Stimulated activated CD4-positive, alpha-beta T cell treated with anti-CD3 and anti-CD28 coated beads, Interleukin-1b, Interleukin-23, amount 100 ng/mL, for 48 hours (primary cell): ENCODE results near the gene KCNMA1.
"Not testable (repeated sequence)": the region's sequence is repeated elsewhere in the genome, so short reads cannot be mapped to it uniquely, and the experiment has no call there.

Experiments
- DNase-seq: peaks from one replicate; pipeline ENCODE4 v3.0.0-alpha.2; 2020

KCNMA1 gene

DNA sequence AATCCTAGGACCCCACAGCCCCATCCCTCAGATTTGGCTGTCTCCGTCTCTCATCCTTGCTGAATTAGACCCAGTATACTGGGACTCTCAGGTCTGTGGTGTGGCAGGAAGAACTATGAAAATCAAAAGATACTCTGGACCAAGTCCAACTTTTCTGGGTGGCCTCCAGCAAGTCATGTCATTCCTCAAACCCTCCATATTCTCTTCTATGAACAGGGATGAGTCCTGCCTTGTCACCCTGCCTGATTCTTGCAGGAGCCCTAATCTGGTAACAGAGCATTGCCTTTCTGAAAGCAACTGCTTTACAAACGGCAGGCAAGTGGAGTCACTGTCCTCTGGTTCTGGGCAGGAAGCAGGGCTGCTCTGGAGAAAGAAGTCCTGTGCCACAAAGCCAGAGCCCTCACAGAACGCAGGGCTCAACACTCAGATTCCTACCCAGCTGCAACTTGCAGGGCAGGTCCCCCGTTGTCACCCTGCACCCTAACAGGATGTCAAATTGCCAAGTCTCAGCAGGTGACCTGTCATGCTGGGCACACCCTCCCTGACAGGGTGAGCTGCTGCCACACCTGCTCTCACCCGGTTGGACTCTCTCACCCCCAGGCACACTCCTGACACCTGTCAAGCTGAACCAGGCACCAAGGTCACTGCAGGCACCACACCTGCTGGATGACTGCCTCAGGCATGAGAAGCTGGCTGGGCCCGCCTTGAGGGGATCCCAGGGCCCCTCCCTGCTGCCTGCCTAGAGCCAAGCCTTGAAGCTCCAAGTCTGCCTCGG lies 227.7 kb downstream of the KCNMA1 start:
- no peak for DNase-seq

- no peak for DNase-seq
Observed at GRCh38 chr10:77408259-77408658, 229.3 kb downstream of the KCNMA1 start.

- no peak for DNase-seq
Observed at GRCh38 chr10:77406764-77407430, 230.7 kb downstream of the KCNMA1 start.

DNA sequence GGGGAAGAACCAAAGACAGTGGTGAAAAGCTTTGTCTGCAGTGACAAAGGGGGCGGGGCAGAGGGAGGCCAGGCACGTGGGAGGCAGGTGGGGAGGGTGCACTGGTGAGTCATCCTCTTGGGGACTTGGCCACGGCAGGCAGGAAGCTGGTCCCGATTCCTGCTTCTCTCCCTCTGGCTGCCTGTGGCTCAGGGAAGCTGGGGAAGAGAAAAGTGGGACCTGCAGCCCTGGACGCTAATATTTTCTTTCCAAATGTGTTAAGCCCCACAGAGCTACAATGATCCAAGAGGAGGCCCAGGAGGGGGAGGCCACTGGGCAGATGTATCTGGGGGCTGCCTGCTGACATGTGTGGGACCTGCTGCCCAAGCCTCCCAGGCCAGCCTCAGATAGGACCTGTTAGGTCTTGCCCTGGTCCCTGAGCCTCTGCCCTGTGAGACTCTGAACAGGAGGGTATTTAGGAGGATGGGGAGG lies 231.8 kb downstream of the KCNMA1 start:
- DNase-seq: no peak

DNA sequence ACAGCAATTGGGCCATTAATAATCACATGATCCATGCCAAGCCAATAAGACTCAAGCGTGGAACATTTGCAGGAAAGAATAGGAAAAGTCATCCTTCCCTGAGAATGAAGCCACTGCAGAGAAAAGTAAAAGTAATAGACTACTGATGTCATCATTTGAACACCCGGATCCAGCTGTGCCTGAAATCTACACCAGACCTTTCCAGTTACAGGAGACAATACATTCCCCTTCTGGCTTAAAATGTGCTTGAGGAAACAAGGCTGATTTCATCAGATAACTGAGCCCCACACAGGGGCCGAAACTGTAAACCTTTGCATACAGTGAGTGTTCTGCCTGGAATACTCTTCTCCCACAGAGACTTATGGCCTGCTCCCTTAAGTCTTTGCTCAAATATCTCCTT lies 232.8 kb downstream of the KCNMA1 start:
- no peak for DNase-seq

DNA sequence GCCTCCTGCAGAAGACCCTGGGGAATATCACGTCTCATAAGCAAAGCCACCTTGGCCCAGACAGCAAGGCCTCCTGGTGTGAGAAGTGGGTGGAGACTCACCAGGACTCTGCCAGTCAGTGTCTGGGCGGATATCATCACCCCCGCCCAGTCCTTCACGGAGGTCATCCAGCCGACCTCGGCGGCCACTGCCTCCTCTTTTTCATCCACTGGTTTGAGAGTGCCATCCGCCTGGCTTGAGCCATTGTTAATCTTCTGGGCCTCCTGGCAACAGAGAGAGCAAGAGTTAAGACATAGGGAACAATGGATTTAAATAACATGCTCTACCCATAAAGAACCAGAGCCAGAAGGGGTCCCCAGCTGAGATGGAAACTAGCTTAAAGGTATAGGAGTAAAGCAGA lies 233.8 kb downstream of the KCNMA1 start:
- no peak for DNase-seq

- DNase-seq: no peak
Observed at GRCh38 chr10:77401683-77402082, 235.9 kb downstream of the KCNMA1 start.

DNA sequence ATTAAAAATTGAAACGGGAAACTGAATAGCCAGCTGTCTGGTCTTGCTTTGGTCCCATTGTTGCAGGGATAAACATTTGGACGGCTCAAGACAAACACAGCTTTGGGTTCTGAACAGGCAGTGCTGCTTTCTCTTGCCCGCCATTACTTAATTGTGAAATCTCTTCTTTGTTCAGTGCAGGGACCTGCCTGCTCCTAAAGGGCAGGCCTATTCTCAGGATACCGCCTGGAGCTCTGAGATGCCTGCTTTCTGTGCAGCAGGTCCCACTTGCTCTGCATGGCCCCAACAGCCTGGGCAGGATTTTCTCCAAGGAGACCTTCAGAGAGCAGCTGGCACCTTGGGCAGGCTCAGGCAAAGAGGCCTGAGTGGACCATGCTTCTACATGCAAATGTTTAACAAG lies 237.6 kb downstream of the KCNMA1 start:
- no peak for DNase-seq

DNA sequence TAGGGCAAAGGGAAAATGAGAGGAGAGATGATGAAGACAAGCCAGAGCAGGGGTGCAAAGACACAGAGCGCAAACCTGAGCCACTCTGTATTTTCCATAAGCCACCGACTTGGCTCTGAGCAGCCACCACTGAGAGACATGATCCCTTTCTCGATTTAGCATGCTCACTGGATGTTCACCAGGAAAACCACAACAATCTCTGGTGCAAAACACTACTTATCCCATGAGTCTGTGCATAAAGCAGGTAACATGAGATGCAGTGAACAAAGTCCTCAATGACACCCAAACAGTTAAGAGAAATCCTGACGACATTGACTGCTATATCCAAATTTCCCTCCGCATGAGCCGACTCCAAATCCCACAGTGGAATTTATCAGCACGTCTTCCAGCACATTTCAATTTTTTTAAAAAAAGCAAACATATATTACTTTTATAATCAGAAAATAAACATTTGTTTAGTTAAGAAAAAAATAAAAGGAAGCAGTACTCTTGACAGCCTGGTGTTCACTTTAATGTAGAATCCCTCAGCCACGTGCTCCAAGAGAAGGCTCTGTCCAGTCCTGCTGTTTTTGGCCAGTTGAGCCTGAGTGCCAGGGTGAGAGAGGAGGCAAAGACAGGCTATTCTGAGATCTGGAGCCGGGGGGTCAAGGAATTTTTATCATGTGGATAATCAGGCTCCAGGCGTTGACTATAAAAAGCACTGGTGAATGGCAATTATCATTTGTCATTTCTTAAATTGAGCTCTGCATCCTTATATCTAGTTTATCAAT lies 238.4 kb downstream of the KCNMA1 start:
- DNase-seq: no peak

- DNase-seq: no peak
Observed at GRCh38 chr10:77398558-77398957, 239.1 kb downstream of the KCNMA1 start.

DNA sequence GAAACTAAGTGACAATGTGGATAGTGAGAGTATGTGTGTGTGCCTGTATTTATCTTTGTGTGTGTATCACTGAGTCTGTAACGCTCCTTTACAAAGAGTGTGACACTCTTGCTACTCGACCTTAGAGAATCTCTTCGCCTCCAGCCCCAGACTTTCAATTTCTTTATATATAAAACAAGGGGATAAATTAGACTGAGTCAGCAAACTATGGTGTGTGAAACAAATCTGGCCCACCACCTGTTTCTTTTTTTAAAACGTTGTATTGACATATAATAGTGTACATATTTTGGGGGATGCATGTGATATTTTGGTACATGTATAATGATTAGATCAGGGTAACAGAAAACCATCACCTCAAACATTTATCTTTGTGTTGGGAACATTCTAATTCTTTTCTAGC lies 240.5 kb downstream of the KCNMA1 start:
- DNase-seq: no peak

GRCh38 chr10:77396290-77396689 lies 241.3 kb downstream of the KCNMA1 start:
- no peak for DNase-seq

DNA sequence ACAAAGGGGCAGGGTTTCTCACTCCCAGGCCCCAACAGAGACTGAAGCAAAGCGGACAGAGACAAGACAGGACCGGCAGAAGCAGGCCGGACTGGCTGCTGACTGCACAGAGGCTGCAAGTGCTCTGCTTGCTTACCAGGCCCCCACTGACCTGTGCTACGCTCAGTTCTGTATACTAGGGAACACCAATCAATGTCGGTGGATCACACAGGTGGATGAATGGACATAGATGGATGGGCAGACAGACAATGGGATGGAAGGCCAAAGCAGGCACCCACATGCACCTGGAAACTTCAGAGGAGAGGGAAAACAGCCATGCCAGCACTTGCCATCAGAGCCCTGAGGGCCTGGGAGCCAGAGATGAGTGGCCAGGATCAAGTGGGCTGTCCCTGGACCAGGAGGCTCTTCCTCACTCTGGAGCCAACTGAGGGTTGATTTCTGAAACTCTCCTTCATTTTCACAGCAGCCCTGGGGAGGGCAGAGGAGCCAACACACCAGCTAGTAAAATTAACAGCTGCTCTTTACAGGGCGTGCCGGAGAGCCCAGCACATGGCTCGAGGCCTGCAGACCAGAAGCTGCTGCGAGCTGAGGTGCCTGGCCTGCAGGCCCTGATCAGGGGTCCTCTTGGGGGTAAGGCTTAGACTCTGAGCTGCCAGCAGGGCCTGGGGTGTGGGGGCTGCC lies 243.6 kb downstream of the KCNMA1 start:
- DNase-seq: no peak

- DNase-seq: no peak
Observed at GRCh38 chr10:77393411-77393810, 244.2 kb downstream of the KCNMA1 start.

DNA sequence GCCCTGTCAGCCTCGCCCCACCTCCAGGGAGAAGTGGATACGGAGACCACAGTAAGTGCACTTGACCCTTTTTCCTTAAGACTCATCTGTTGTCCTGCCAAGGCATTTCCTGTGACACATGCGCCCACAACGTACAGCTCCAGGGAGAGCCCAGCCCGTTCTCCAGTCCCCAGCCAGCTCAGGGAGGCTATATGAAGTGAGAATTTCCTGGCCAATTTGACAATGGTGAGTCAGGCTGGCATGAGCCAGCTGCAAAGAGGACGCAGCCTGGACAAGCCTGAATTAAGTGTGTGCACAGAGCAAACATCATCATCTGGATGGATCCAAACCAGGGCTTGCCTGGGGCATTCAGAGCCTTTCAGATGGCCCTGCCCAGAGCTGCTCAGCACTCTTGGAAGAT lies 244.8 kb downstream of the KCNMA1 start:
- DNase-seq: no peak

- DNase-seq: no peak
Observed at GRCh38 chr10:77392236-77392721, 245.3 kb downstream of the KCNMA1 start.

GRCh38 chr10:77391605-77392235 lies 245.9 kb downstream of the KCNMA1 start:
- peak; percentile 12 for DNase-seq

GRCh38 chr10:77390481-77390891 lies 247.1 kb downstream of the KCNMA1 start:
- no peak for DNase-seq

DNA sequence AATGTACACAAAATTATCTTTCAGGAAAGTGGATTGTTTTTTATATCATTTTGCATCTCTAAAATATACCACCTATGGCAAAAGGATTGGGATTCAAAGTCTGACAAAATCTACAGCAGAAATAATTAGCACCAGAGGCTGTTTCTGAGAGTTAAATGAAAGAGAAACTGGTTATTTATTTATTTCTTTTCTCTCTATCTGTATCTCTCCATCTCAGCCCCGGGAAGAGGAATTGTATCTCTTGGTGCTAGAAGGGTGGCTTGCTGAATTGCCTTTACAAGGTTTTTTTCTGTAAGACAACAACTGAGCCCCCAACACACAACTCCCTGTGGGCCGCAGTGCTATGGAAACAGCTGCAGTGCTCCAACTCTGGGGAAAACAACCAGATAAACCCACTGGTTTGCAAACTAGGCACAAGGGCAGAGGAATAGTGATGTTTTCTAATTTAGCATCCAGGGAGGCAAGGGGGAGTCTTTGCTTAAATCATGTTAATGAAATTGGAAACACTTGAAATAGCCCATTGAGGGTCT lies 249.0 kb downstream of the KCNMA1 start:
- no peak for DNase-seq

GRCh38 chr10:77387701-77388100 lies 249.9 kb downstream of the KCNMA1 start:
- not testable (repeated sequence) for DNase-seq

- DNase-seq: no peak
Observed at GRCh38 chr10:77387247-77387646, 250.4 kb downstream of the KCNMA1 start.

GRCh38 chr10:77386838-77387237 lies 250.8 kb downstream of the KCNMA1 start:
- no peak for DNase-seq
